Subcutaneous abdominal adipose tissue (tissue), 5 donors: ENCODE measurements around the gene EXD2.
"Not testable (repeated sequence)": the region's sequence is repeated elsewhere in the genome, so short reads cannot be mapped to it uniquely, and the experiment has no call there.

ENCODE experiments used
- H3K27ac ChIP-seq: one replicate; pipeline ENCODE4 v1.7.0; 2013; ENCODE audit warnings: low read depth, mild to moderate bottlenecking, inconsistent platforms, low read length, moderate library complexity
- H3K27me3 ChIP-seq, 5 donors: one replicate each; pipeline ENCODE4 v1.7.0; 2013; ENCODE audit warnings: low read length in 5 of 5, inconsistent platforms in 1 of 5; ENCODE audit not compliant: control insufficient read depth in 5 of 5, insufficient read depth in 4 of 5
- H3K36me3 ChIP-seq, 5 donors: one replicate each; pipeline ENCODE4 v1.7.0; 2013; ENCODE audit warnings: low read length in 5 of 5; ENCODE audit not compliant: control insufficient read depth in 5 of 5, insufficient read depth in 5 of 5
- H3K4me1 ChIP-seq, 5 donors: one replicate each; pipeline ENCODE4 v1.7.0; 2013; ENCODE audit warnings: low read length in 5 of 5, mild to moderate bottlenecking in 3 of 5, moderate library complexity in 1 of 5; ENCODE audit not compliant: control insufficient read depth in 5 of 5, insufficient read depth in 5 of 5
- H3K4me3 ChIP-seq, 5 donors: one replicate each; pipeline ENCODE4 v1.7.0; 2013; ENCODE audit warnings: low read length in 5 of 5, low read depth in 1 of 5
- H3K9ac ChIP-seq, 5 donors: one replicate each; pipeline ENCODE4 v1.7.0; 2013; ENCODE audit warnings: low read length in 5 of 5, mild to moderate bottlenecking in 4 of 5, moderate library complexity in 3 of 5
- H3K9me3 ChIP-seq, 5 donors: one replicate each; pipeline ENCODE4 v1.7.0; 2013; ENCODE audit warnings: low read length in 5 of 5; ENCODE audit not compliant: control insufficient read depth in 5 of 5
- donor health status: healthy.
- donor health status: healthy.
- donor health status: healthy.
- donor health status: healthy.
- donor health status: healthy.

Gene EXD2

DNA sequence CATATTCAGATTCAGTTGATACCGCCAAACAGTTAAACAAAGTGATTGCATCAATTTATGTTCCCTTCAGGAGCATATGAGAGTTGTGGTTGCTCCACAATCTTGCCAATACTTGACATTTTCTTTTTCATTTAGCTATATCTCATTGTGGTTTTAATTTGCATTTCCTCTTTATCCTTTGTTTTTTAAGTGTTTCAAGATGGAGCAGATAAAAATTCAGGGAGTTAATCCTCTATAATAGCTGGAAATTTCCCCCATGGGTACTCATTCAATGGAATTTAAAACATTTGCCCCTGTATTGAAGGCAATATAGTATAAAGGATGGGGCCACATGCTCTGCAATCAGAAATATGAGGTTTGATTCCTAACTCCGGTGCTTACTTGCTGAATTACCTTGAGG lies 1.1 kb upstream of the EXD2 start:
- H3K27ac ChIP-seq = no peak overlapping the region
- no peaks in the 10 kb centered on the region for H3K27me3 ChIP-seq

GRCh38 chr14:69193721-69194120 lies 2.4 kb downstream of the EXD2 start:
- Histone ChIP-seq H3K27ac (no peak overlapping the region), H3K9ac (no peak overlapping the region), H3K9me3 (no peaks in the 10 kb centered on the region), H3K27me3 (no peaks in the 10 kb centered on the region), H3K4me3 (no peak overlapping the region), H3K36me3 (peaks cover 0 to 4% (median 0%) of the 10 kb centered on the region in 5 donors), H3K4me1 (peaks cover 0 to 13% (median 6%) of the 10 kb centered on the region in 5 donors)

More for the DNA sequence above, 1.1 kb upstream of the EXD2 start:
- Histone ChIP-seq H3K4me1 (peaks cover 0 to 13% (median 6%) of the 10 kb centered on the region in 5 donors), H3K4me3 (no peak overlapping the region), H3K9me3 (no peaks in the 10 kb centered on the region), H3K36me3 (no peaks in the 10 kb centered on the region), H3K9ac (no peak overlapping the region)

- H3K27ac ChIP-seq = no peak overlapping the region
- H3K4me1 ChIP-seq = no peaks in the 10 kb centered on the region
- H3K27me3 ChIP-seq = no peaks in the 10 kb centered on the region
- no peak overlapping the region for H3K9ac ChIP-seq
- no peak overlapping the region for H3K4me3 ChIP-seq
- H3K36me3 ChIP-seq = peaks cover 0 to 4% (median 0%) of the 10 kb centered on the region in 5 donors
- no peaks in the 10 kb centered on the region for H3K9me3 ChIP-seq
Measured at GRCh38 chr14:69199786-69200185, 8.5 kb downstream of the EXD2 start.

DNA sequence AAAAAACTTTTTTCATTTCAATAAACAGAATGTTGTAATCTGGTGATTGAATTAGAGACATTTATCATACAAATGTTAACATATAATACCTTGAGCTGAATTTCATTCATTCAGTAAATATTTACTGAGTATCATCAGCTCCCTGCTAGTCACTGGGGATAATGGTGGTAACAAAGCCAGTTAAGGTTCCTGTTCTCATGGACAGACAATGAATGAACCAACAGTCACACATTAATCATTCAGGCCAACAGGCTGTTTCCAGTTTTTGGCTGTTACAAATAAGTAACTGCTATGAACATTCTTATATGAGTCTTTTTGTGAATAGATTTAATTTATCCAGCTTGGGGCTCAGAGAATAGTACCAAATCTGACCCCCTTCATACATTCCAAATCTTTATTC lies 13.5 kb downstream of the EXD2 start:
- H3K9me3 ChIP-seq = no peaks in the 10 kb centered on the region
- no peaks in the 10 kb centered on the region for H3K4me1 ChIP-seq
- no peak overlapping the region for H3K27ac ChIP-seq
- H3K9ac ChIP-seq = no peak overlapping the region
- H3K27me3 ChIP-seq = no peaks in the 10 kb centered on the region
- H3K4me3 ChIP-seq = no peak overlapping the region
- peaks cover 0 to 4% (median 1%) of the 10 kb centered on the region in 5 donors for H3K36me3 ChIP-seq

DNA sequence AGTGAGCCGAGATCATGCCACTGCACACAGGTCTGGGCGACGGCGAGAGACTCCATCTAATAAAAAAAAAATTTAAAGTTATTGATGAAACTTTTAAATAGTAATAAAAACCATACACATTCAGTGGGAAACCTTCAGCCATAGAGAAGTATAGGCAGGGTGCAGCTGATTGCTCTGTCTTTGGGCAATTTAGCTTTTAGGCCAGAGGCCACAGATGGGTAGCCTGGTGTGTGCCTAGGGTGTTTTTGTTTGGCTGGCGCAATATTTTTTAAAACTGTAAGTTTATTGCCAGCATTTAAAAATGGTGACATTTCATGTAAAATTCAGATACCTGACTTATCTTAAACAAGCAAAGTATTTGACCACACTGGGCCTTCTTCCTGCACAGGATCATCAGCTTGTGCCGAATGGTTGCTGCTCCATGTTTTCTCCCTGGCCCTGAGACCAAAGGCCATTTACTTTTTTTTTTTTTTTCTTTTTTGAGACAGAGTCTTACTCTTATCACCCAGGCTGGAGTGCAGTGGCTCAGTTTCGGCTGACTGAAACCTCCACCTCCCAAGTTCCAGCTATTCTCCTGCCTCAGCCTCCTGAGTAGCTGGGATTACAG lies 16.2 kb downstream of the EXD2 start:
- H3K27me3 ChIP-seq = no peaks in the 10 kb centered on the region
- H3K4me3 ChIP-seq = no peak overlapping the region
- H3K36me3 ChIP-seq = peaks cover 2 to 20% (median 6%) of the 10 kb centered on the region in 5 donors
- no peaks in the 10 kb centered on the region for H3K4me1 ChIP-seq
- no peaks in the 10 kb centered on the region for H3K9me3 ChIP-seq
- H3K9ac ChIP-seq = no peak overlapping the region
- no peak overlapping the region for H3K27ac ChIP-seq

- Histone ChIP-seq H3K27ac (no peak overlapping the region), H3K4me3 (no peak overlapping the region)
Measured at GRCh38 chr14:69208666-69209065, 17.4 kb downstream of the EXD2 start.

DNA sequence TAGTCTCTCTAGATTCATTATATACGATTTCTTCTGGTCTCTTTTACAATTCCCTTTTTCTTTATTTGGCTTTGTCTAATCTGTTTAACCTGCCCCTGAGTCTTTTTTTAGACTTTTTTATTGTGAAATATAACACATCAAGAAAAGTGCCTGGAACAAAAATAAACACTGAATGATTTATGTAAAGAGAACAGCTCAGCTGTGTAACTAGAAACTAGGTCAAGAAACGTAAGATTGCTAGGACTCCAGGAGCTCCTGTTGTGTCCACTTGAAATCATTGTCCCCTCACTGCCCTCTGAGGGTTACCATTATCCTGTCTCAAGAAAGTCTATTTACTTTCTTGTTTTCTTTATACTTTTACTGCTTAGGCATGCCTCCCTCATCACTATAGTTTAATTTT lies 23.1 kb downstream of the EXD2 start:
- Histone ChIP-seq H3K9ac (no peak overlapping the region), H3K9me3 (no peaks in the 10 kb centered on the region), H3K4me3 (no peak overlapping the region), H3K27ac (no peak overlapping the region), H3K36me3 (peaks cover 2 to 24% (median 11%) of the 10 kb centered on the region in 5 donors), H3K27me3 (no peaks in the 10 kb centered on the region), H3K4me1 (no peaks in the 10 kb centered on the region)

More at GRCh38 chr14:69208666-69209065, 17.4 kb downstream of the EXD2 start:
- Histone ChIP-seq H3K27me3 (no peaks in the 10 kb centered on the region), H3K4me1 (no peaks in the 10 kb centered on the region), H3K9me3 (no peaks in the 10 kb centered on the region), H3K9ac (no peak overlapping the region), H3K36me3 (peaks cover 2 to 20% (median 10%) of the 10 kb centered on the region in 5 donors)

GRCh38 chr14:69217663-69218062 lies 26.4 kb downstream of the EXD2 start:
- not testable (repeated sequence) for H3K4me1 ChIP-seq, H3K9ac ChIP-seq, H3K27me3 ChIP-seq, H3K9me3 ChIP-seq, H3K4me3 ChIP-seq, H3K36me3 ChIP-seq, H3K27ac ChIP-seq

- Histone ChIP-seq H3K36me3 (peaks cover 11 to 21% (median 14%) of the 10 kb centered on the region in 5 donors), H3K4me3 (no peak overlapping the region), H3K27ac (no peak overlapping the region), H3K9me3 (no peaks in the 10 kb centered on the region), H3K27me3 (no peaks in the 10 kb centered on the region), H3K9ac (no peak overlapping the region), H3K4me1 (peaks cover 0 to 7% (median 3%) of the 10 kb centered on the region in 5 donors)
Measured at GRCh38 chr14:69224946-69225345, 33.6 kb downstream of the EXD2 start.

- H3K4me3 ChIP-seq = no peak overlapping the region
- H3K27me3 ChIP-seq = no peaks in the 10 kb centered on the region
- H3K36me3 ChIP-seq = peaks cover 16 to 30% (median 23%) of the 10 kb centered on the region in 5 donors
- H3K4me1 ChIP-seq = peaks cover 0 to 7% (median 3%) of the 10 kb centered on the region in 5 donors
- H3K9ac ChIP-seq = no peak overlapping the region
- H3K27ac ChIP-seq = no peak overlapping the region
- no peaks in the 10 kb centered on the region for H3K9me3 ChIP-seq
Measured at GRCh38 chr14:69226178-69226577, 34.9 kb downstream of the EXD2 start.
